Epithelial cell of proximal tubule (primary cell): ENCODE results near the gene LZTS2. TPM values are rescaled to one million over a fixed set of nuclear protein-coding genes. Genes with fewer than 3 reads are reported as not detected.
A peak's percentile ranks its signal among the peaks of the same experiment; 100 is the strongest.

ENCODE experiments used
- DNase-seq: peaks from one replicate; pipeline ENCODE4 v3.0.0-alpha.2; 2011; ENCODE audit warnings: low read depth
- H3K4me3 ChIP-seq: 2 replicates; pipeline ENCODE4 v1.5.1; 2011; ENCODE audit warnings: low read depth, mild to moderate bottlenecking, low read length
- total RNA-seq: library from RNA; depleted of rRNA; stranded (reverse); fragments of >200 nt; gene quantifications from 2 replicates; pipeline ENCODE4 v1.2.3, GENCODE V29; 2015
- TF ChIP-seq, protein P1 (sequence below): conservative IDR thresholded peaks from 2 replicates; pipeline ENCODE4 v1.5.1; 2012; ENCODE audit warnings: low read depth, mild to moderate bottlenecking, low read length

LZTS2 gene, protein sequence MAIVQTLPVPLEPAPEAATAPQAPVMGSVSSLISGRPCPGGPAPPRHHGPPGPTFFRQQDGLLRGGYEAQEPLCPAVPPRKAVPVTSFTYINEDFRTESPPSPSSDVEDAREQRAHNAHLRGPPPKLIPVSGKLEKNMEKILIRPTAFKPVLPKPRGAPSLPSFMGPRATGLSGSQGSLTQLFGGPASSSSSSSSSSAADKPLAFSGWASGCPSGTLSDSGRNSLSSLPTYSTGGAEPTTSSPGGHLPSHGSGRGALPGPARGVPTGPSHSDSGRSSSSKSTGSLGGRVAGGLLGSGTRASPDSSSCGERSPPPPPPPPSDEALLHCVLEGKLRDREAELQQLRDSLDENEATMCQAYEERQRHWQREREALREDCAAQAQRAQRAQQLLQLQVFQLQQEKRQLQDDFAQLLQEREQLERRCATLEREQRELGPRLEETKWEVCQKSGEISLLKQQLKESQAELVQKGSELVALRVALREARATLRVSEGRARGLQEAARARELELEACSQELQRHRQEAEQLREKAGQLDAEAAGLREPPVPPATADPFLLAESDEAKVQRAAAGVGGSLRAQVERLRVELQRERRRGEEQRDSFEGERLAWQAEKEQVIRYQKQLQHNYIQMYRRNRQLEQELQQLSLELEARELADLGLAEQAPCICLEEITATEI
- 77.8 and 81.0 TPM in 2 replicates for total RNA-seq

DNA sequence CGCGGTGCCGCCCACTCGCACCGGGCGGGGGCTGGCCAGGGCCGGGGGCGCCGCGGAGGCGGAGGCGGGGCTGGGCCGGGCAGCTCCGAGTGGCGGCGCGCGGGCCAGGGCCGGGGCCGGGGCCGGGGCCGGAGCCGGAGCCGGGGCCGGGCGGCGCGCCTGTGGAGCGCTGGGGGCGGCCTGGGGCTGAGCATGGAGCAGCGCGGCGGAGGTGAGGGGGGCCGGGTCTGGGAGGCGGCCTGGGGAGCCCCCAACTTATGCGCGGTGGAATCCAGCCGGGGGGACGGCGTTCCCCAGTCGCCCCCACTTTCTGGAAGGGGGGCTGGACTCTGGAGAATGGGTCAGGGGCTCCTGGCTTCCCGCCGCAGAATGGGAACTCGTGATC, at the start of gene LZTS2:
Gene LZTS2, plus strand, starts transcription at position 67 of the 385 bp plus-strand sequence. CDS start 2,731 bp downstream, outside the sequence.
- DNase-seq = no peak
- peak within 1 kb of the TSS; percentile 93 for H3K4me3 ChIP-seq
- TF ChIP-seq, protein P1, sequence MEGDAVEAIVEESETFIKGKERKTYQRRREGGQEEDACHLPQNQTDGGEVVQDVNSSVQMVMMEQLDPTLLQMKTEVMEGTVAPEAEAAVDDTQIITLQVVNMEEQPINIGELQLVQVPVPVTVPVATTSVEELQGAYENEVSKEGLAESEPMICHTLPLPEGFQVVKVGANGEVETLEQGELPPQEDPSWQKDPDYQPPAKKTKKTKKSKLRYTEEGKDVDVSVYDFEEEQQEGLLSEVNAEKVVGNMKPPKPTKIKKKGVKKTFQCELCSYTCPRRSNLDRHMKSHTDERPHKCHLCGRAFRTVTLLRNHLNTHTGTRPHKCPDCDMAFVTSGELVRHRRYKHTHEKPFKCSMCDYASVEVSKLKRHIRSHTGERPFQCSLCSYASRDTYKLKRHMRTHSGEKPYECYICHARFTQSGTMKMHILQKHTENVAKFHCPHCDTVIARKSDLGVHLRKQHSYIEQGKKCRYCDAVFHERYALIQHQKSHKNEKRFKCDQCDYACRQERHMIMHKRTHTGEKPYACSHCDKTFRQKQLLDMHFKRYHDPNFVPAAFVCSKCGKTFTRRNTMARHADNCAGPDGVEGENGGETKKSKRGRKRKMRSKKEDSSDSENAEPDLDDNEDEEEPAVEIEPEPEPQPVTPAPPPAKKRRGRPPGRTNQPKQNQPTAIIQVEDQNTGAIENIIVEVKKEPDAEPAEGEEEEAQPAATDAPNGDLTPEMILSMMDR = no peak

DNA sequence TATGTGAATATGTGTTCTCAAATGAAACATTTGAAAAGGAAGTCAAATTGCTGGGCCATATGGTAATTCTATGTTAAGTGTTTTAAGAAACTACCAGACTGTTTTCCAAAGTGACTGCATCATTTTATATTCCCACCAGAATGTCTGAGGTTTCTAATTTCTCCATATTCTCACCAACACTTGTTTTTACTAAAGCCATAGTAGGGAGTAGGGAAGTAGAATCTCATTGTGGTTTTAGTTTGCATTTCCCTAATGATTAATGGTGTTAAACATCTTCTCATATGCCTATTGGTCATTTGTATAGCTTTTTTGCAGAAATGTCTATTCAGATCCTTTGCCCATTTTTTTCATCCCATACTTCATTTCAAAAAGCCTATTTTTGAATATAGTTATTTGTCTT, 39.4 kb upstream of the LZTS2 start:
- TF ChIP-seq, protein P1 = no peak
- no peak for DNase-seq
- H3K4me3 ChIP-seq = no peak overlapping the region

DNA sequence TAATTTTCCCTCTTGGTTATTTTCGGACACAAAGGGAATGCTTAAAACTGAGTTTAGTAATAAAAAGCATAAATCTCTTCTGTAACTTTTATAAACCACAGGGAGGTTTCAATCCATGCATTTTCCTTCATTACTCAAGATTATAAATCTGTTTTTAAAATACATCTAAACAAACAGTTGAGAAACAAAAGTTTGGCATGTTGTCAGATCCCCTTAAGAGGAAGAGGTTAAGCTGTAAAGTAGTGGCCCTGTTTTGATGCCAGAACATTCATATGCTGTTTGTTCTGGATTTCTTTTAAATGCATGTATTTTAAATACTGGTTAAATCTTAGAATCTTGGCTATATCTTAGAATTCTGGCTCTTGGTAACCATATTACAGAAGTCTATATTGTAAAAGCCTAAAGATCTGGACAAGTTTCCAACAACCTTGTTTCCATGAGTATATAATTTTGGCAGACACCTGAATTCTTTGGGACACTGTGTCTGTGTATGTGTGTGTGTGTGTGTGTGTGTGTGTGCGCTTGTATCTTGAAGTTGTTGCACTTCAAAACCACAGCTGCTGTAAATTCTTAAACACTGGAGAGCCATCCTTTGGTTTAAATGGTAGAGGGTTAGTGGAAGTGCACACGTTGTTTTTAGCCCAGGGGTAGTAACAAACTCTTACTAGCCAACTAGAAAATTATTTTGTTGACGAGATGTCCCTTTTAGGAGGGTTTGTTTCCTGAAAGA, 37.1 kb upstream of the LZTS2 start:
- DNase-seq = no peak
- TF ChIP-seq, protein P1 = no peak
- H3K4me3 ChIP-seq = no peak overlapping the region

DNA sequence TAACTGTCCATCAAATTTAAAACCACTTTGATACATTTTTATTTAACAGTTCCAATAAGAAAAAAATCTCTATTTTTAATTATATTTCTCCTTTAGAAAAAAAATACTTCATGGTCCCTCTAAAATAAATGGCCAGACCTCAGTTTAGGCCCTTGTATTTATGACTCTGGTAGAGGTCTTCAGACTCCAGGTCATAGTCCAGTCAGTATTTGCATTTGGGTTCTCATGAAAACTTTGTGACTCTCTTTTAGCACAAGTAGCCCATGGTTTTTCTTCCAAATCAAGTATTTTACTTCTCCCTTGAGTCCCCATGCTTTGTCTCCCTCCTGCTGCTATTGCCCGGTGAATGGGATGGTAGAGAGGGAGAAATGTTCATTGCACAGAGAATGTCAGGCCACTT, 35.8 kb upstream of the LZTS2 start:
- no peak overlapping the region for H3K4me3 ChIP-seq
- TF ChIP-seq, protein P1 = no peak
- no peak for DNase-seq

DNA sequence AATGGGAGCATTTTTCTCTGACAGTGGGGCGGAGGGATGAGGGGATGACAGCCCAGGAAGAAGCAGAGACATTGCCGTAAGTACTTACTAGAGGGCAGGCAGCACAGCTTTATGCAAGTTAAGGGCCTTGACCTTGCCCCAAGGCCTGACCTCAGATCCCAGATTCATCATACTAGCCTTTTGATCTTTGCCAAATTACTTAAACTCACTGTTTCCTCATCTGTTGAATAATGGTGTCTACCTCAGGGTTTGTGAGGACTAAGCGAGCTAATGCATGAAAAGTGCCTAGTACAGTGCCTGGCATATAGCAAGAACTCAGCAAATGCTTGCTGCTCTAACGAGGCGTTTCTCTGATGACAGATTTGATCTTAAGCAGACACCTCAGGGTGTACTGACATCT, 33.8 kb upstream of the LZTS2 start:
- TF ChIP-seq, protein P1 = no peak
- no peak overlapping the region for H3K4me3 ChIP-seq

DNA sequence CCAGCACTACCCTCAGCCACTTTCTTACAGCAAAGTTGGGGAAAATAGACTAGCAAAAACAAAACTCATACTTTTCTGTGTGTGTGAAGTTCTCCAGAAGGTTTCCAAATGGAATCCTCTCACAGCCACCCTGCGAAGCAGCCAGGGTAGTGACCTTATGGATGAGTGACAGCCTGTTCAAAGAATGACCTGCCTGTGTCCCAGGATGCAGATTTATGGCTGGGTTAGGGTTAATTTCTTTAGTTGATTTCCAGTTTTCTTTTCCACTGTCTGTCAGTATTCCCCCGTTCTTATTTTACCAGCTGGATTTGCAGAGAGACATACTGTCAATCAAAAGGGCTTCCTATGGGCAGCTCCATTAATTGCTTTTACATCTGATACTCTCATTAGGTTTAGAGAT, 32.7 kb upstream of the LZTS2 start:
- no peak for DNase-seq
- no peak overlapping the region for H3K4me3 ChIP-seq
- TF ChIP-seq, protein P1 = no peak

More for the DNA sequence above, 33.8 kb upstream of the LZTS2 start:
- no peak for DNase-seq
